K562 (cell line): ENCODE results near the gene USP4. TPM values are rescaled to one million over a fixed set of nuclear protein-coding genes. Genes with fewer than 3 reads are reported as not detected.

Experiments used
- MEF2A ChIP-seq: IDR thresholded peaks from 2 replicates; pipeline ENCODE4 v1.6.1; 2011; ENCODE audit warnings: low read depth, mild to moderate bottlenecking, low read length, moderate library complexity; ENCODE audit not compliant: control insufficient read depth
- NBN ChIP-seq: fragments of 450-650 bp; IDR thresholded peaks from 2 replicates; pipeline ENCODE4 v1.6.1; 2016; ENCODE audit warnings: low read depth, mild to moderate bottlenecking
- PTRF ChIP-seq: fragments of 450-650 bp; IDR thresholded peaks from 2 replicates; pipeline ENCODE4 v1.6.1; 2016; ENCODE audit warnings: mild to moderate bottlenecking, missing genetic modification characterization, missing compliant biosample characterization
- polyA plus RNA-seq, 8 experiments: library from polyadenylated mRNA; depleted of rRNA in 4 of 8; stranded (reverse) in 5 of 8; unstranded in 3 of 8; fragments of >200 nt; fragmentation: Nextera tagmentation in 2 of 8; fragmentation: Illumina TruSeq in 1 of 8; extraction: Ambion mirVana in 2 of 8; extraction: Trizol in 1 of 8; gene quantifications; 2 replicates each; pipeline versions ENCODE4 v1.2.1 to v1.2.3, GENCODE V29; 2011 to 2014; ENCODE audit warnings: inconsistent platforms in 1 of 8, missing spikeins in 1 of 8
- total RNA-seq, 7 experiments: library from RNA; depleted of rRNA in 6 of 7; stranded (reverse); fragments of >200 nt in 6 of 7; fragmentation: Illumina TruSeq in 2 of 7; extraction: Trizol in 2 of 7; gene quantifications; 2 replicates each; pipeline versions ENCODE4 v1.2.1 to v1.2.3, GENCODE V29; 2011 to 2021; ENCODE audit warnings: low replicate concordance in 1 of 7
- TF ChIP-seq, protein P1 (sequence below): fragments of 250-450 bp; sonication (Bioruptor Pico); IDR thresholded peaks from 2 replicates; pipeline ENCODE4 v1.8.0; 2022; ENCODE audit warnings: inconsistent platforms
- TF ChIP-seq, protein P2 (sequence below): fragments of 450-650 bp; IDR thresholded peaks from 2 replicates; pipeline ENCODE4 v1.7.0; 2016; ENCODE audit warnings: borderline replicate concordance
- TF ChIP-seq, protein P3 (sequence below): fragments of 150-350 bp; conservative IDR thresholded peaks from 2 replicates; pipeline ENCODE4 v1.6.1; 2014; ENCODE audit warnings: low read length
- TF ChIP-seq, protein P4 (sequence below): fragments of 200-800 bp; sonication (Bioruptor generic); IDR thresholded peaks from 2 replicates; pipeline ENCODE4 v1.6.1; 2016; ENCODE audit warnings: missing genetic modification characterization, missing compliant biosample characterization
- TF ChIP-seq, protein P5 (sequence below), 2 experiments: IDR thresholded peaks; 2 replicates each; pipeline ENCODE4 v1.6.1; 2011; ENCODE audit warnings: borderline replicate concordance in 1 of 2, control low read depth in 1 of 2, low read depth in 1 of 2, low read length in 1 of 2, mild to moderate bottlenecking in 1 of 2, mixed read lengths in 1 of 2, moderate library complexity in 1 of 2; ENCODE audit not compliant: insufficient read depth in 1 of 2, insufficient read length in 1 of 2, poor library complexity in 1 of 2, severe bottlenecking in 1 of 2; ENCODE audit errors: extremely low read depth in 1 of 2

The USP4 gene
- total and polyA plus RNA-seq, 9 of the 15 experiments (the other 6 are each of a cell fraction or from before 2014, with no cell fraction given), result 11.8 to 40.4 (median 22.9) TPM

DNA sequence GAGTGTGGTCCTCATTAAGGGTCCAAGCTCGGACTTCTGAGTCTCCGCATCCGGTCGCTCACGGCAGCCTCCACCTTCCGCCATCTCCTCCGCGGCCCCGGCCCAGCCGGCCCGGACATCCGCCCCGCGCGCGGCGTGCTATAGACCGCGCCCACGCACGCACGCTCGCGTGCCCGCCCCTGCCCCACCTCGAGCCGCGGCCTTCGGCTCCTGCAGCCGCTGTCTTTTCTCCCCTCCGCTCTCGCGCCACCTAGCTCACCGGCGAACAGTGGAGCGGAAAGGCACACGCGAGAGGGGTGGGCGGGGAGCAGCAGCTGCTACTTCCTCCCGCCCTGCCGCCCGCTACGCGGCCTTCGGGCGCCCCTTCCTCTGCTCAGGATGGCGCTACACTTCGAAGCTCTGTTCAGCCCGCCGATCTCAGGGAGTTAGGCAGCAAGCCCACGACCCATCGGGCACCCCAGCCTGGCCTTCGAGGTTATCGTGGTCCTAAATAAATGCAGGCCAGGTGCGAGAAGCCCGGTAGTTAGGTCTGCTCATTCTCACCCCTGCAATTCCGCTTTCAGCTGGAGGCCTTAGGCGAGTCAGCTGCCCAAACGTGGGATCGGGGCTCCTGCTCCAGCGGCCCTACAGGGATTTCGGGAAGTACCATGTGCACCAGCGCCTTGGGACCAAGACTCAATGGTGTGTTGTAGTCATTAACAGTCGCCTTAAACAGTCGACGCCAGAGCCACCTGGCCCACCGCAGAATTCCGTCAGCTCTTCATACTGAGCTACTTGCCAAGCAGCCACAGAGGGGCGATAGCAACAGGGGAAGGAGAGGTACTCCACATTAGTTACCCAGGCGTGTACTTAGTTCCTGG is at the start of gene USP4 (continued):
- TF ChIP-seq, protein P1, sequence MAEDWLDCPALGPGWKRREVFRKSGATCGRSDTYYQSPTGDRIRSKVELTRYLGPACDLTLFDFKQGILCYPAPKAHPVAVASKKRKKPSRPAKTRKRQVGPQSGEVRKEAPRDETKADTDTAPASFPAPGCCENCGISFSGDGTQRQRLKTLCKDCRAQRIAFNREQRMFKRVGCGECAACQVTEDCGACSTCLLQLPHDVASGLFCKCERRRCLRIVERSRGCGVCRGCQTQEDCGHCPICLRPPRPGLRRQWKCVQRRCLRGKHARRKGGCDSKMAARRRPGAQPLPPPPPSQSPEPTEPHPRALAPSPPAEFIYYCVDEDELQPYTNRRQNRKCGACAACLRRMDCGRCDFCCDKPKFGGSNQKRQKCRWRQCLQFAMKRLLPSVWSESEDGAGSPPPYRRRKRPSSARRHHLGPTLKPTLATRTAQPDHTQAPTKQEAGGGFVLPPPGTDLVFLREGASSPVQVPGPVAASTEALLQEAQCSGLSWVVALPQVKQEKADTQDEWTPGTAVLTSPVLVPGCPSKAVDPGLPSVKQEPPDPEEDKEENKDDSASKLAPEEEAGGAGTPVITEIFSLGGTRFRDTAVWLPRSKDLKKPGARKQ, result no peak
- TF ChIP-seq, protein P2, sequence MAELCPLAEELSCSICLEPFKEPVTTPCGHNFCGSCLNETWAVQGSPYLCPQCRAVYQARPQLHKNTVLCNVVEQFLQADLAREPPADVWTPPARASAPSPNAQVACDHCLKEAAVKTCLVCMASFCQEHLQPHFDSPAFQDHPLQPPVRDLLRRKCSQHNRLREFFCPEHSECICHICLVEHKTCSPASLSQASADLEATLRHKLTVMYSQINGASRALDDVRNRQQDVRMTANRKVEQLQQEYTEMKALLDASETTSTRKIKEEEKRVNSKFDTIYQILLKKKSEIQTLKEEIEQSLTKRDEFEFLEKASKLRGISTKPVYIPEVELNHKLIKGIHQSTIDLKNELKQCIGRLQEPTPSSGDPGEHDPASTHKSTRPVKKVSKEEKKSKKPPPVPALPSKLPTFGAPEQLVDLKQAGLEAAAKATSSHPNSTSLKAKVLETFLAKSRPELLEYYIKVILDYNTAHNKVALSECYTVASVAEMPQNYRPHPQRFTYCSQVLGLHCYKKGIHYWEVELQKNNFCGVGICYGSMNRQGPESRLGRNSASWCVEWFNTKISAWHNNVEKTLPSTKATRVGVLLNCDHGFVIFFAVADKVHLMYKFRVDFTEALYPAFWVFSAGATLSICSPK, result no peak
- TF ChIP-seq MEF2A (no peak), NBN (no peak), PTRF (no peak)
- TF ChIP-seq, protein P3, sequence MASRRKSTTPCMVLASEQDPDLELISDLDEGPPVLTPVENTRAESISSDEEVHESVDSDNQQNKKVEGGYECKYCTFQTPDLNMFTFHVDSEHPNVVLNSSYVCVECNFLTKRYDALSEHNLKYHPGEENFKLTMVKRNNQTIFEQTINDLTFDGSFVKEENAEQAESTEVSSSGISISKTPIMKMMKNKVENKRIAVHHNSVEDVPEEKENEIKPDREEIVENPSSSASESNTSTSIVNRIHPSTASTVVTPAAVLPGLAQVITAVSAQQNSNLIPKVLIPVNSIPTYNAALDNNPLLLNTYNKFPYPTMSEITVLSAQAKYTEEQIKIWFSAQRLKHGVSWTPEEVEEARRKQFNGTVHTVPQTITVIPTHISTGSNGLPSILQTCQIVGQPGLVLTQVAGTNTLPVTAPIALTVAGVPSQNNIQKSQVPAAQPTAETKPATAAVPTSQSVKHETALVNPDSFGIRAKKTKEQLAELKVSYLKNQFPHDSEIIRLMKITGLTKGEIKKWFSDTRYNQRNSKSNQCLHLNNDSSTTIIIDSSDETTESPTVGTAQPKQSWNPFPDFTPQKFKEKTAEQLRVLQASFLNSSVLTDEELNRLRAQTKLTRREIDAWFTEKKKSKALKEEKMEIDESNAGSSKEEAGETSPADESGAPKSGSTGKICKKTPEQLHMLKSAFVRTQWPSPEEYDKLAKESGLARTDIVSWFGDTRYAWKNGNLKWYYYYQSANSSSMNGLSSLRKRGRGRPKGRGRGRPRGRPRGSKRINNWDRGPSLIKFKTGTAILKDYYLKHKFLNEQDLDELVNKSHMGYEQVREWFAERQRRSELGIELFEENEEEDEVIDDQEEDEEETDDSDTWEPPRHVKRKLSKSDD, result 0 out of 2 replicates have a peak, but pooled peaks have one; percentile 53
- TF ChIP-seq, protein P4, sequence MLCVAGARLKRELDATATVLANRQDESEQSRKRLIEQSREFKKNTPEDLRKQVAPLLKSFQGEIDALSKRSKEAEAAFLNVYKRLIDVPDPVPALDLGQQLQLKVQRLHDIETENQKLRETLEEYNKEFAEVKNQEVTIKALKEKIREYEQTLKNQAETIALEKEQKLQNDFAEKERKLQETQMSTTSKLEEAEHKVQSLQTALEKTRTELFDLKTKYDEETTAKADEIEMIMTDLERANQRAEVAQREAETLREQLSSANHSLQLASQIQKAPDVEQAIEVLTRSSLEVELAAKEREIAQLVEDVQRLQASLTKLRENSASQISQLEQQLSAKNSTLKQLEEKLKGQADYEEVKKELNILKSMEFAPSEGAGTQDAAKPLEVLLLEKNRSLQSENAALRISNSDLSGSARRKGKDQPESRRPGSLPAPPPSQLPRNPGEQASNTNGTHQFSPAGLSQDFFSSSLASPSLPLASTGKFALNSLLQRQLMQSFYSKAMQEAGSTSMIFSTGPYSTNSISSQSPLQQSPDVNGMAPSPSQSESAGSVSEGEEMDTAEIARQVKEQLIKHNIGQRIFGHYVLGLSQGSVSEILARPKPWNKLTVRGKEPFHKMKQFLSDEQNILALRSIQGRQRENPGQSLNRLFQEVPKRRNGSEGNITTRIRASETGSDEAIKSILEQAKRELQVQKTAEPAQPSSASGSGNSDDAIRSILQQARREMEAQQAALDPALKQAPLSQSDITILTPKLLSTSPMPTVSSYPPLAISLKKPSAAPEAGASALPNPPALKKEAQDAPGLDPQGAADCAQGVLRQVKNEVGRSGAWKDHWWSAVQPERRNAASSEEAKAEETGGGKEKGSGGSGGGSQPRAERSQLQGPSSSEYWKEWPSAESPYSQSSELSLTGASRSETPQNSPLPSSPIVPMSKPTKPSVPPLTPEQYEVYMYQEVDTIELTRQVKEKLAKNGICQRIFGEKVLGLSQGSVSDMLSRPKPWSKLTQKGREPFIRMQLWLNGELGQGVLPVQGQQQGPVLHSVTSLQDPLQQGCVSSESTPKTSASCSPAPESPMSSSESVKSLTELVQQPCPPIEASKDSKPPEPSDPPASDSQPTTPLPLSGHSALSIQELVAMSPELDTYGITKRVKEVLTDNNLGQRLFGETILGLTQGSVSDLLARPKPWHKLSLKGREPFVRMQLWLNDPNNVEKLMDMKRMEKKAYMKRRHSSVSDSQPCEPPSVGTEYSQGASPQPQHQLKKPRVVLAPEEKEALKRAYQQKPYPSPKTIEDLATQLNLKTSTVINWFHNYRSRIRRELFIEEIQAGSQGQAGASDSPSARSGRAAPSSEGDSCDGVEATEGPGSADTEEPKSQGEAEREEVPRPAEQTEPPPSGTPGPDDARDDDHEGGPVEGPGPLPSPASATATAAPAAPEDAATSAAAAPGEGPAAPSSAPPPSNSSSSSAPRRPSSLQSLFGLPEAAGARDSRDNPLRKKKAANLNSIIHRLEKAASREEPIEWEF (CRISPR knock-in tag), result no peak
- TF ChIP-seq, protein P5, sequence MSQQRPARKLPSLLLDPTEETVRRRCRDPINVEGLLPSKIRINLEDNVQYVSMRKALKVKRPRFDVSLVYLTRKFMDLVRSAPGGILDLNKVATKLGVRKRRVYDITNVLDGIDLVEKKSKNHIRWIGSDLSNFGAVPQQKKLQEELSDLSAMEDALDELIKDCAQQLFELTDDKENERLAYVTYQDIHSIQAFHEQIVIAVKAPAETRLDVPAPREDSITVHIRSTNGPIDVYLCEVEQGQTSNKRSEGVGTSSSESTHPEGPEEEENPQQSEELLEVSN (IDR thresholded peaks at IDR 0.05; ENCODE audit: borderline replicate concordance in 1 of 2, extremely low read depth in 1 of 2, insufficient read depth in 1 of 2, insufficient read length in 1 of 2, low read depth in 1 of 2, low read length in 1 of 2, poor library complexity in 1 of 2, severe bottlenecking in 1 of 2), result peak; percentile 97
